ENCODE data around the gene ACSF2.

The ACSF2 gene

GRCh38 chr17:50479522-50480141 lies 53.6 kb downstream of the ACSF2 start:
- DNase-seq: peak; percentile 73

- DNase-seq: no peak
Observed at GRCh38 chr17:50480142-50480764, 54.2 kb downstream of the ACSF2 start.

- no peak for DNase-seq
Observed at GRCh38 chr17:50480854-50481490, 55.0 kb downstream of the ACSF2 start.

GRCh38 chr17:50481648-50482047 lies 55.6 kb downstream of the ACSF2 start:
- DNase-seq: no peak

GRCh38 chr17:50482110-50482509 lies 56.1 kb downstream of the ACSF2 start:
- DNase-seq: no peak

- DNase-seq: peak; percentile 78
Observed at GRCh38 chr17:50482516-50482915, 56.5 kb downstream of the ACSF2 start.

GRCh38 chr17:50483266-50483665 lies 57.2 kb downstream of the ACSF2 start:
- no peak for DNase-seq

GRCh38 chr17:50484386-50485155 lies 58.6 kb downstream of the ACSF2 start:
- DNase-seq: no peak

- DNase-seq: no peak
Observed at GRCh38 chr17:50487213-50488096, 61.4 kb downstream of the ACSF2 start.

- no peak for DNase-seq
Observed at GRCh38 chr17:50488880-50489279, 62.9 kb downstream of the ACSF2 start.

- no peak for DNase-seq
Observed at GRCh38 chr17:50491505-50491904, 65.5 kb downstream of the ACSF2 start.

GRCh38 chr17:50492214-50492613 lies 66.2 kb downstream of the ACSF2 start:
- no peak for DNase-seq

GRCh38 chr17:50493744-50494143 lies 67.7 kb downstream of the ACSF2 start:
- no peak for DNase-seq

- no peak for DNase-seq
Observed at GRCh38 chr17:50495217-50495823, 69.3 kb downstream of the ACSF2 start.

- DNase-seq: no peak
Observed at GRCh38 chr17:50495918-50496317, 69.9 kb downstream of the ACSF2 start.

- no peak for DNase-seq
Observed at GRCh38 chr17:50498021-50498874, 72.2 kb downstream of the ACSF2 start.

GRCh38 chr17:50499270-50499669 lies 73.3 kb downstream of the ACSF2 start:
- no peak for DNase-seq

GRCh38 chr17:50499721-50500120 lies 73.7 kb downstream of the ACSF2 start:
- no peak for DNase-seq

- DNase-seq: peak; percentile 46
Observed at GRCh38 chr17:50501054-50501453, 75.0 kb downstream of the ACSF2 start.

GRCh38 chr17:50502301-50502990 lies 76.4 kb downstream of the ACSF2 start:
- no peak for DNase-seq

Data from CD4-positive, alpha-beta T cell treated with Interleukin-17A for 1 hour (primary cell).